SK-N-SH (cell line): ENCODE results near the gene AFF3. TPM values are rescaled to one million over a fixed set of nuclear protein-coding genes. Genes with fewer than 3 reads are reported as not detected.

Experiments
- CTCF ChIA-PET: fragments of 300-600, 350-600 bp; formaldehyde crosslinking; extraction: SDS; loops from one replicate; lab custom pipeline; 2021; lab: Yijun Ruan, JAX
- POLR2A ChIA-PET: fragments of 350-600 bp; sonication (Branson Sonifier 250); formaldehyde crosslinking; extraction: SDS; loops from one replicate; lab custom pipeline; 2020; ENCODE audit warnings: antibody characterized with exemption, inconsistent platforms; lab: Yijun Ruan, JAX
- DNase-seq: peaks from one replicate; pipeline ENCODE4 v3.0.0; 2012
- H2AFZ ChIP-seq: fragments of 200-600 bp; sonication (generic); 2 replicates; pipeline ENCODE4 v1.8.1; 2016; ENCODE audit warnings: antibody characterized with exemption, mild to moderate bottlenecking, low read depth
- H3F3A ChIP-seq: fragments of 200-600 bp; sonication (generic); replicated peaks from 2 replicates; pipeline ENCODE3; 2016; ENCODE audit warnings: antibody characterized with exemption, mild to moderate bottlenecking; ENCODE audit not compliant: insufficient read depth
- H3K27ac ChIP-seq, 2 experiments: fragments of 200-500 bp in 1 of 2; fragments of 200-600 bp in 1 of 2; sonication (Bioruptor generic) in 1 of 2; sonication (generic), shearing (Covaris generic) in 1 of 2; 2 replicates each; pipeline versions ENCODE4 v1.5.1 to v1.6.1; 2014 to 2016; ENCODE audit warnings: low read depth in 2 of 2, inconsistent platforms in 1 of 2, low read length in 1 of 2, mild to moderate bottlenecking in 1 of 2, mixed read lengths in 1 of 2
- H3K27me3 ChIP-seq: fragments of 200-600 bp; sonication (generic), shearing (Covaris generic); 2 replicates; pipeline ENCODE4 v1.6.1; 2016; ENCODE audit warnings: mixed run types; ENCODE audit not compliant: insufficient read depth
- H3K36me3 ChIP-seq, 2 experiments: fragments of 200-500 bp in 1 of 2; fragments of 200-600 bp in 1 of 2; sonication (Bioruptor generic) in 1 of 2; sonication (generic) in 1 of 2; replicated peaks in 1 of 2; 2 replicates each; pipeline versions ENCODE3 to v1.5.1; 2014 to 2016; ENCODE audit warnings: low read length in 1 of 2, mild to moderate bottlenecking in 1 of 2; ENCODE audit not compliant: insufficient read depth in 2 of 2, control insufficient read depth in 1 of 2
- H3K4me1 ChIP-seq, 2 experiments: fragments of 200-500 bp in 1 of 2; fragments of 200-600 bp in 1 of 2; sonication (Bioruptor generic) in 1 of 2; sonication (generic), shearing (Covaris generic) in 1 of 2; 2 replicates each; pipeline versions ENCODE4 v1.5.1 to v1.6.1; 2014 to 2016; ENCODE audit warnings: low read depth in 1 of 2, low read length in 1 of 2, mixed run types in 1 of 2; ENCODE audit not compliant: insufficient read depth in 2 of 2, control insufficient read depth in 1 of 2
- H3K4me2 ChIP-seq: fragments of 200-600 bp; sonication (generic), shearing (Covaris generic); 2 replicates; pipeline ENCODE4 v1.6.1; 2017; ENCODE audit warnings: mixed run types
- H3K4me3 ChIP-seq, 2 experiments: fragments of 200-500 bp in 1 of 2; fragments of 200-600 bp in 1 of 2; sonication (Bioruptor generic) in 1 of 2; sonication (generic), shearing (Covaris generic) in 1 of 2; 2 replicates each; pipeline versions ENCODE4 v1.5.1 to v1.8.1; 2014 to 2016; ENCODE audit warnings: low read depth in 2 of 2, inconsistent platforms in 1 of 2, low read length in 1 of 2, mild to moderate bottlenecking in 1 of 2, mixed read lengths in 1 of 2, moderate library complexity in 1 of 2
- H3K79me2 ChIP-seq: fragments of 200-600 bp; sonication (generic); 2 replicates; pipeline ENCODE4 v1.8.1; 2017; ENCODE audit warnings: mild to moderate bottlenecking; ENCODE audit not compliant: insufficient read depth
- H3K9ac ChIP-seq: fragments of 200-600 bp; sonication (generic); 2 replicates; pipeline ENCODE4 v1.6.1; 2017; ENCODE audit warnings: mixed run types
- H3K9me2 ChIP-seq: fragments of 200-600 bp; sonication (generic); 2 replicates; pipeline ENCODE4 v1.6.1; 2017; ENCODE audit warnings: mixed run types
- H3K9me3 ChIP-seq: fragments of 200-600 bp; sonication (generic); 2 replicates; pipeline ENCODE4 v1.6.1; 2017; ENCODE audit warnings: mixed run types, mild to moderate bottlenecking, moderate library complexity
- H4K20me1 ChIP-seq: fragments of 200-600 bp; sonication (generic); 2 replicates; pipeline ENCODE4 v1.6.1; 2017; ENCODE audit warnings: mild to moderate bottlenecking, mixed run types; ENCODE audit not compliant: insufficient read depth
- CTCF ChIP-seq: fragments of 200-600 bp; sonication (generic); IDR thresholded peaks from 2 replicates; pipeline ENCODE4 v1.6.1; 2017; ENCODE audit warnings: antibody characterized with exemption, mild to moderate bottlenecking, moderate library complexity
- EP300 ChIP-seq, 2 experiments: IDR thresholded peaks; 2 replicates each; pipeline versions ENCODE4 v1.4.0 to v1.6.1; 2012; ENCODE audit warnings: borderline replicate concordance in 1 of 2, low read depth in 1 of 2, low read length in 1 of 2
- GATA2 ChIP-seq: sonication (generic); formaldehyde crosslinking; IDR thresholded peaks from 2 replicates; pipeline ENCODE4 v1.5.0; 2020; ENCODE audit warnings: mild to moderate bottlenecking, missing genetic modification reagents
- MEF2A ChIP-seq: IDR thresholded peaks from 2 replicates; pipeline ENCODE4 v1.4.0; 2012; ENCODE audit warnings: low read depth, borderline replicate concordance
- MXI1 ChIP-seq: IDR thresholded peaks from 2 replicates; pipeline ENCODE4 v1.6.1; 2012; ENCODE audit warnings: mild to moderate bottlenecking, low read depth, low read length, improper control_type of control experiment
- NFIC ChIP-seq: IDR thresholded peaks from 2 replicates; pipeline ENCODE4 v1.4.0; 2012; ENCODE audit warnings: borderline replicate concordance
- POLR2AphosphoS5 ChIP-seq: IDR thresholded peaks from 2 replicates; pipeline ENCODE4 v1.6.1; 2012; ENCODE audit warnings: low read depth, low read length
- RCOR1 ChIP-seq: fragments of 150-350 bp; IDR thresholded peaks from 2 replicates; pipeline ENCODE4 v1.6.1; 2017; ENCODE audit warnings: antibody characterized with exemption, low read length
- RXRA ChIP-seq: IDR thresholded peaks from 2 replicates; pipeline ENCODE4 v1.4.0; 2012; ENCODE audit warnings: low read depth, mild to moderate bottlenecking, borderline replicate concordance
- SIN3A ChIP-seq: IDR thresholded peaks from 2 replicates; pipeline ENCODE4 v1.6.1; 2012; ENCODE audit warnings: low read depth, mild to moderate bottlenecking, low read length, moderate library complexity, borderline replicate concordance
- TCF12 ChIP-seq: IDR thresholded peaks from 2 replicates; pipeline ENCODE4 v1.4.0; 2012
- ZBTB33 ChIP-seq: IDR thresholded peaks from 2 replicates; pipeline ENCODE4 v1.4.0; 2012; ENCODE audit warnings: low read depth, borderline replicate concordance
- WGBS: methylation state at CpG from one replicate; pipeline ENCODE4 v1.1.6; 2017; ENCODE audit warnings: low lambda C conversion rate; 5-methylcytosine and 5-hydroxymethylcytosine counted together
- polyA plus RNA-seq, 3 experiments: library from polyadenylated mRNA; depleted of rRNA; stranded (reverse); fragments of >200 nt; gene quantifications; 2 replicates each; pipeline ENCODE4 v1.2.3, GENCODE V29; 2012
- TF ChIP-seq, protein P1 (sequence below): IDR thresholded peaks from 2 replicates; pipeline ENCODE4 v1.4.0; 2012; ENCODE audit warnings: low read depth

Gene AFF3
- polyA plus RNA-seq, 1 of the 3 experiments (the other 2 are of a cell fraction): 0.36 TPM

GRCh38 chr2:100053087-100053885 is 89.1 kb downstream of the AFF3 start:
- POLR2A ChIA-PET: no interaction called here
- no peak for TF ChIP-seq NFIC
- no peak for TF ChIP-seq CTCF
- no peak for DNase-seq

GRCh38 chr2:100052650-100053049 is 89.7 kb downstream of the AFF3 start:
- H3K9ac ChIP-seq: no peak overlapping the region
- H3K79me2 ChIP-seq: no peaks in the 10 kb centered on the region
- no peaks in the 10 kb centered on the region for H3K27me3 ChIP-seq
- H3K4me1 ChIP-seq: no peaks in the 10 kb centered on the region; a peak in 1 of 4 replicates
- TF ChIP-seq EP300 (IDR thresholded peaks at IDR 0.05; ENCODE audit: borderline replicate concordance in 1 of 2, low read depth in 1 of 2, low read length in 1 of 2): no peak
- no peak for TF ChIP-seq MXI1
- TF ChIP-seq RXRA: no peak
- TF ChIP-seq MEF2A: no peak
- no peak for TF ChIP-seq CTCF
- no peak for TF ChIP-seq RCOR1
- TF ChIP-seq POLR2AphosphoS5: no peak
- TF ChIP-seq ZBTB33: no peak
- TF ChIP-seq TCF12: no peak
- no peak for TF ChIP-seq SIN3A
- TF ChIP-seq, protein P1, sequence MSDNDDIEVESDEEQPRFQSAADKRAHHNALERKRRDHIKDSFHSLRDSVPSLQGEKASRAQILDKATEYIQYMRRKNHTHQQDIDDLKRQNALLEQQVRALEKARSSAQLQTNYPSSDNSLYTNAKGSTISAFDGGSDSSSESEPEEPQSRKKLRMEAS: no peak
- TF ChIP-seq GATA2 (CRISPR knock-in tag): no peak
- no peak for DNase-seq
- ChIA-PET POLR2A (no interaction called here), CTCF (interaction anchor here (1.1 kb wide), 1 partner anchor 77 kb away, joined by 3 read pairs; no protein-coding TSS in a partner anchor)
- no peak overlapping the region for H3K4me3 ChIP-seq
- H3F3A ChIP-seq: no peaks in the 10 kb centered on the region
- no peak overlapping the region for H3K4me2 ChIP-seq
- no peaks in the 10 kb centered on the region for H3K9me3 ChIP-seq
- 79% methylated on average over 4 of the region's 4 CpGs for WGBS
- H3K36me3 ChIP-seq: no peaks in the 10 kb centered on the region
- no peaks in the 10 kb centered on the region for H3K9me2 ChIP-seq
- H4K20me1 ChIP-seq: no peaks in the 10 kb centered on the region
- H2AFZ ChIP-seq: no peak overlapping the region
- H3K27ac ChIP-seq: no peak overlapping the region

More at GRCh38 chr2:100053087-100053885, 89.1 kb downstream of the AFF3 start:
- Histone ChIP-seq H3K27me3 (no peaks in the 10 kb centered on the region), H3K4me1 (no peaks in the 10 kb centered on the region; a peak in 1 of 4 replicates), H3K27ac (no peak overlapping the region), H2AFZ (no peak overlapping the region), H3K9me2 (no peaks in the 10 kb centered on the region), H3K4me3 (no peak overlapping the region), H3K9me3 (no peaks in the 10 kb centered on the region), H3K79me2 (no peaks in the 10 kb centered on the region), H3F3A (no peaks in the 10 kb centered on the region), H3K9ac (no peak overlapping the region), H3K4me2 (no peak overlapping the region), H4K20me1 (no peaks in the 10 kb centered on the region), H3K36me3 (no peaks in the 10 kb centered on the region)
- 71% methylated on average over 5 of the region's 5 CpGs for WGBS
- CTCF ChIA-PET: no interaction called here
